Activated T-cell treated with anti-CD3 and anti-CD28 coated beads, Interleukin-2, amount 50 U/mL, for 24 hours (primary cell): ENCODE results near the gene ITCH.

ENCODE experiments used
- DNase-seq: peaks from one replicate; pipeline ENCODE4 v3.0.0-alpha.2; 2020
- H3K27ac Mint-ChIP-seq: 2 replicates; pipeline ENCODE4 v1.8.0; 2020; ENCODE audit warnings: mild to moderate bottlenecking, mixed read lengths
- H3K27me3 Mint-ChIP-seq: 2 replicates; pipeline ENCODE4 v1.8.0; 2020; ENCODE audit warnings: mixed read lengths
- H3K36me3 Mint-ChIP-seq: 2 replicates; pipeline ENCODE4 v1.8.0; 2020; ENCODE audit warnings: low read depth, mixed read lengths
- H3K4me1 Mint-ChIP-seq: 2 replicates; pipeline ENCODE4 v1.8.0; 2020; ENCODE audit warnings: low read depth, mixed read lengths
- H3K4me3 Mint-ChIP-seq: 2 replicates; pipeline ENCODE4 v1.8.0; 2020; ENCODE audit warnings: mild to moderate bottlenecking, moderate library complexity, mixed read lengths
- H3K9me3 Mint-ChIP-seq: 2 replicates; pipeline ENCODE4 v1.8.0; 2020; ENCODE audit warnings: mixed read lengths

The ITCH gene

GRCh38 chr20:34546751-34547181 lies 183.7 kb downstream of the ITCH start:
- H3K27ac Mint-ChIP-seq = no peak overlapping the region
- no peak overlapping the region for H3K4me3 Mint-ChIP-seq
- peaks cover 4% of the 10 kb centered on the region for H3K27me3 Mint-ChIP-seq
- peaks cover 9% of the 10 kb centered on the region for H3K36me3 Mint-ChIP-seq
- no peaks in the 10 kb centered on the region for H3K9me3 Mint-ChIP-seq
- DNase-seq = no peak
- H3K4me1 Mint-ChIP-seq = peaks cover 12% of the 10 kb centered on the region

- DNase-seq = no peak
- H3K4me1 Mint-ChIP-seq = peaks cover 10% of the 10 kb centered on the region
- H3K27ac Mint-ChIP-seq = no peak overlapping the region
- H3K27me3 Mint-ChIP-seq = peaks cover 4% of the 10 kb centered on the region
- H3K4me3 Mint-ChIP-seq = no peak overlapping the region
- no peaks in the 10 kb centered on the region for H3K9me3 Mint-ChIP-seq
- H3K36me3 Mint-ChIP-seq = no peaks in the 10 kb centered on the region
Observed at GRCh38 chr20:34547844-34548613, 185.0 kb downstream of the ITCH start.

- no peaks in the 10 kb centered on the region for H3K9me3 Mint-ChIP-seq
- no peak overlapping the region for H3K4me3 Mint-ChIP-seq
- peaks cover 4% of the 10 kb centered on the region for H3K4me1 Mint-ChIP-seq
- no peak overlapping the region for H3K27ac Mint-ChIP-seq
- no peaks in the 10 kb centered on the region for H3K36me3 Mint-ChIP-seq
- no peak for DNase-seq
- peaks cover 4% of the 10 kb centered on the region for H3K27me3 Mint-ChIP-seq
Observed at GRCh38 chr20:34549291-34549928, 186.3 kb downstream of the ITCH start.

- no peak for DNase-seq
- Mint-ChIP-seq H3K9me3 (no peaks in the 10 kb centered on the region), H3K36me3 (no peaks in the 10 kb centered on the region), H3K27ac (no peak overlapping the region), H3K4me1 (no peaks in the 10 kb centered on the region), H3K27me3 (peaks cover 4% of the 10 kb centered on the region), H3K4me3 (no peak overlapping the region)
Observed at GRCh38 chr20:34549929-34550305, 186.8 kb downstream of the ITCH start.

GRCh38 chr20:34552569-34552968 lies 189.5 kb downstream of the ITCH start:
- Mint-ChIP-seq H3K4me1 (peaks cover 2% of the 10 kb centered on the region), H3K36me3 (no peaks in the 10 kb centered on the region), H3K4me3 (no peak overlapping the region), H3K27ac (no peak overlapping the region), H3K9me3 (no peaks in the 10 kb centered on the region), H3K27me3 (no peaks in the 10 kb centered on the region)
- no peak for DNase-seq

- no peaks in the 10 kb centered on the region for H3K9me3 Mint-ChIP-seq
- no peak for DNase-seq
- H3K4me3 Mint-ChIP-seq = no peak overlapping the region
- no peaks in the 10 kb centered on the region for H3K36me3 Mint-ChIP-seq
- no peak overlapping the region for H3K27ac Mint-ChIP-seq
- peaks cover 8% of the 10 kb centered on the region for H3K4me1 Mint-ChIP-seq
- H3K27me3 Mint-ChIP-seq = no peaks in the 10 kb centered on the region
Observed at GRCh38 chr20:34553366-34553867, 190.3 kb downstream of the ITCH start.

GRCh38 chr20:34557936-34558319 lies 194.9 kb downstream of the ITCH start:
- no peaks in the 10 kb centered on the region for H3K9me3 Mint-ChIP-seq
- H3K4me1 Mint-ChIP-seq = peaks cover 10% of the 10 kb centered on the region
- peak overlapping the region; percentile 85 for H3K27ac Mint-ChIP-seq

GRCh38 chr20:34558320-34559218 lies 195.5 kb downstream of the ITCH start, which contains the start of gene MAP1LC3A:
Gene MAP1LC3A, plus strand, starts transcription at chr20:34558718. Its CDS starts 151 bp downstream, at chr20:34558869.
- DNase-seq = peak; percentile 94
- Mint-ChIP-seq H3K27ac (peak within 1 kb of the TSS; percentile 85), H3K4me1 (peaks cover 10% of the 10 kb centered on the region), H3K9me3 (no peaks in the 10 kb centered on the region), H3K36me3 (no peaks in the 10 kb centered on the region), H3K4me3 (peak within 1 kb of the TSS; percentile 77), H3K27me3 (no peaks in the 10 kb centered on the region)

More at GRCh38 chr20:34557936-34558319, 194.9 kb downstream of the ITCH start:
- Mint-ChIP-seq H3K4me3 (peak overlapping the region; percentile 77), H3K27me3 (no peaks in the 10 kb centered on the region), H3K36me3 (no peaks in the 10 kb centered on the region)
- DNase-seq = no peak

GRCh38 chr20:34559311-34560140 lies 196.5 kb downstream of the ITCH start:
- H3K27me3 Mint-ChIP-seq = no peaks in the 10 kb centered on the region
- no peaks in the 10 kb centered on the region for H3K36me3 Mint-ChIP-seq
- H3K4me1 Mint-ChIP-seq = peaks cover 10% of the 10 kb centered on the region
- H3K9me3 Mint-ChIP-seq = no peaks in the 10 kb centered on the region
- no peak for DNase-seq
- peak overlapping the region; percentile 80 for H3K27ac Mint-ChIP-seq
- peak overlapping the region; percentile 57 for H3K4me3 Mint-ChIP-seq

- H3K27ac Mint-ChIP-seq = peak overlapping the region; percentile 69
- no peaks in the 10 kb centered on the region for H3K36me3 Mint-ChIP-seq
- H3K9me3 Mint-ChIP-seq = no peaks in the 10 kb centered on the region
- H3K27me3 Mint-ChIP-seq = no peaks in the 10 kb centered on the region
- H3K4me1 Mint-ChIP-seq = peaks cover 10% of the 10 kb centered on the region
- DNase-seq = no peak
- H3K4me3 Mint-ChIP-seq = no peak overlapping the region
Observed at GRCh38 chr20:34560141-34560523, 197.1 kb downstream of the ITCH start.

GRCh38 chr20:34560614-34561013 lies 197.5 kb downstream of the ITCH start:
- DNase-seq = no peak
- no peaks in the 10 kb centered on the region for H3K27me3 Mint-ChIP-seq
- H3K27ac Mint-ChIP-seq = no peak overlapping the region
- H3K4me1 Mint-ChIP-seq = peaks cover 10% of the 10 kb centered on the region
- H3K36me3 Mint-ChIP-seq = no peaks in the 10 kb centered on the region
- no peaks in the 10 kb centered on the region for H3K9me3 Mint-ChIP-seq
- H3K4me3 Mint-ChIP-seq = no peak overlapping the region
